GM18505 (cell line): Measurements from ENCODE around the gene COPZ2.
"Not testable (repeated sequence)": the region's sequence is repeated elsewhere in the genome, so short reads cannot be mapped to it uniquely, and the experiment has no call there.

ENCODE experiments used
- ATAC-seq: cut with Tn5 transposase; IDR thresholded peaks from one replicate; pipeline ENCODE4 v1.9.1; 2021; ENCODE audit not compliant: unreplicated experiment
- POLR2A ChIP-seq: IDR thresholded peaks from 4 replicates; pipeline ENCODE4 v1.6.1; 2011; ENCODE audit warnings: borderline replicate concordance; ENCODE audit not compliant: insufficient read depth, insufficient read length; ENCODE audit errors: extremely low read depth

COPZ2 gene, protein sequence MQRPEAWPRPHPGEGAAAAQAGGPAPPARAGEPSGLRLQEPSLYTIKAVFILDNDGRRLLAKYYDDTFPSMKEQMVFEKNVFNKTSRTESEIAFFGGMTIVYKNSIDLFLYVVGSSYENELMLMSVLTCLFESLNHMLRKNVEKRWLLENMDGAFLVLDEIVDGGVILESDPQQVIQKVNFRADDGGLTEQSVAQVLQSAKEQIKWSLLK

DNA sequence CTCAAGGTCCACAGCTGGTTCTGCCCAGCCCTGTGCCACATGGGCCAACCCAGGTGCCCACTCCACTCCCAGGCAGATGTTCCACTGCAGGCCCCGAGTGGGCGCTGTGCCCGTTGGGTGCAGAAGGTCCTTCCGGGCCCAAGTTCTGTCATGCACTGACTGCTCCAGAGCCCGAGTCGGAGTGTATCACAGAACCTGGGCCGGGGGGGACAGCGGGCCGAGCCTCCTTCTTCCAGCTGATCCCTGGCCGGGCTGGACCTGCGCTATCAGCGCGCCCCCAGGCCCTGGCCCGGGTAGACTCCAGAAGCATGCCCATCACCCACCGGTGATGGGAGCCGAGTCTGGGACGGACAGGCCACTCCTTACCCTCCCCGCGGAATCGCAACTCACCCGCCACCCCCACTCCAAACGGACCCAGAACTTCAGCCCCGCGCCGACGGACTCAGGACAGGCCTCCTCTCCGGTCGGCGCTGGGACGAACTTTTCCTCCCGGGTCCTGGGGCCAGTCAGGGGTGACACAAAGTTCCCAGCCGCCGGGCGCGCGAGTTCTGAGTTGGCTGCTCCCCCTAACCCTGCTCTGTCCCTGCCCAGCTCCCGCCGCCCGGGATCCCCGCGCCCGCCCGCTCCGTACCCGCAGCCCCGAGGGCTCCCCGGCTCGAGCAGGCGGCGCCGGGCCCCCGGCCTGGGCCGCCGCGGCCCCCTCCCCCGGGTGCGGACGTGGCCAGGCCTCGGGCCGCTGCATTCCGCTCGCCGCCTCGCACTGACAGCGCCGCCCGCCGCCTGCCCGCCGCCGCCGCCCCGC is at the start of gene COPZ2:
TSS of gene COPZ2 (minus strand) at position 762 of the 802 bp plus-strand sequence. CDS start at position 742, 20 bp downstream.
- no peak for TF ChIP-seq POLR2A
- ATAC-seq, result no peak

DNA sequence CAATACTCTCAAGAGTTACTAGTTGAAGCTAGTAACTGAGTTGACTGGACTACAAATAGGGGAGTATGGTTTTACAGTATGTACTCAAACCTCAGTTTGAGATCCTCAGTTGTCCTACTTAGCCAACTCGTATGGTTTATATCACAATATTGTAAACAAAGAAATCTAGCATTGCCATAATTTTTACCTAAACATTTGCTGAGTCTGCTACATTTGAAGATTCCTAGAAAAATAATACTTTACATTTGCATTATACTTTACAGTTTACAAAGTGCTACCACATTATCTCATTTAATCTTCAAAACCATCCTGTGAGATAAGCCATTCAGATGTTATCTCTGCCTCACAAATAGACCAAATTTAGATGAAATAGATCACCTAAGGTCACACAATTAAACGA is 47.3 kb upstream of the COPZ2 start:
- TF ChIP-seq POLR2A, result no peak
- ATAC-seq, result no peak

DNA sequence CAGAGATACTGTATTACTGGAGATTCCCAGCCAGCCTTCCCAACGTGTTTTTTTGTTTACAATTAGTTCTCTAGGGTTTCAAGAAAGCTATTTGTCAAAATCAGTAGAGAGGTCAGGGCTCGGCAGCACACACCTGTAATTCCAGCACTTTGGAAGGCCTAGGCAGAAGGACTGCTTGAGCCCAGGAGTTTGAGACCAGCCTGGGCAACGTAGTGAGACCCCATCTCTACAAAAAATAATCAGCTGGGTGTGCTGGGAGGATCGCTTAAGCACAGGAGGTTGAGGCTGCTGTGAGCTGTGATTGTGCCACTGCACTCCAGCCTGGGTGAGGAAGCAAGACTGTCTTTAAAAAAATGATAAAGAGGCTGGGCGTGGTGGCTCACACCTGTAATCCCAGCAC is 44.3 kb upstream of the COPZ2 start:
- TF ChIP-seq POLR2A, result no peak
- ATAC-seq, result no peak

DNA sequence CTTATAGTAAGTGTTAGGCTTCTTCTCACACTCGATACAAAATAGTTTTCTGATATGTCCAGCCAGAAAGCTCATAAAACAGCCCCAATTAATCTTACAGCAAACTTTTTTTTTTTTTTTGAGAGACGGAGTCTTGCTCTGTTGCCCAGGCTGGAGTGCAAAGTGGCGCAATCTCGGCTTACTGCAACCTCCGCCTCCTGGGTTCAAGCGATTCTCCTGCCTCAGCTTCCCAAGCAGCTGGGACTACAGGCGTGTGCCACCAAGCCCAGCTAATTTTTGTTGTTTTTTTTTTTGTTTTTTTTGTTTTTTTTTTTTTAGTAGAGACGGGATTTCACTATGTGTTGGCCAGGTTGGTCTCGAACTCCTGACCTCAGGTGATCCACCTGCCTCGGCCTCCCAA is 39.6 kb upstream of the COPZ2 start:
- ATAC-seq, result not testable (repeated sequence)

DNA sequence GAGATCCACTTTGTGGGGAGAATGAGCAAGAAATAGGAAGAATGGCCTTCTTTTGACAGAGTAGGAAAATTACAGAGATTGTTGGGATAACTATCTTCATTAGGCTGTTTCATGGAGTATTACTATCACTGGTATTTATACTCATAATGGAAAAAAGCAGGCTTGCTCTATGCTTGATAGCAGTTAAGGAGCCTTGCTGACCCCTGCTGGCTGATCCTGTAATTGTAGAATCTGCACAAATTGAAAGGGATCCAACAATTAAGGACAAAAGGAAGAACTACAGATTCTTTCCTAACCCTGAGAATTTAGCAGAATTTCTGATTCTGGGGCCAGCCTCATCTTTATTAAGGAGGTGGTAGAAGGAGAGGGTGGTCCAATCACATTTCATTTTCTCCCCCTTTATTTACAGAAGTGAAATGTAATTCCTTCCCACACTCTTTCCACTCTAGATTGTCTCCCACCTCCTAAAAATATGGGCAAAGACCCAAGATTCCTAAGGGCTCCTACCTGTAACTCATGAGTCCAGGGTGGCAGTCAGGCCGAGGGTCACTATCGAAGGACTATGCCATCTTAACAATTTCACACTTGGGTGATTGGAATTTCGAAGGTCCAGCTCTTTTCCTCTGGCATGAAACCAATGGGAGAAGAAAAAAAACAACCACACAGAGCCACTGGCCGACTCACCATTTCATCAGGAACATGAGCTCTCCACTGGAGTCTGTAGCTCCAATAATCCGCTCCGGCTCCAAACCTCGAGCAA is 36.9 kb upstream of the COPZ2 start:
- no peak for ATAC-seq

DNA sequence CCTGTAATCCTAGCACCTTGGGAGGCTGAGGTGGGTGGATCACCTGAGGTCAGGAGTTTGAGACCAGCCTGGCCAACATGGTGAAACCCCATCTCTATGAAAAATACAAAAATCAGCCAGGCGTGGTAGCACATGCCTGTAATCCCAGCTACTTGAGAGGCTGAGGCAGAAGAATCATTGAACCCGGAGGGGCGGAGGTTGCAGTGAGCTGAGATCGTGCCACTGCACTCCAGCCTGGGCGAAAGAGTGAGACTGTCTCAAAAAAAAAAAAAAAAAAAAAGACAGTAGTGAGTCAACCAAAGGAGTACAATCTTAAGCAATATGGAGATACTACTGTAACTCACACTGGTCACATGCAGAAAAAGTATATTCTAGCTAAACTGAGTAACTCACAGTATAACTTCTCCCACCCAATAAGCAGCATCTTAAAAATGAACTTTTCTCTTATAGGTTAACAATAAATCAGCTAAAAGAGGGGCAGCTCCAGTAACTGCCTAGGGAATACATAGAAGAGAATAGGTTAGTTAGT is 36.0 kb upstream of the COPZ2 start:
- ATAC-seq, result not testable (repeated sequence)

More for the DNA sequence above, 36.9 kb upstream of the COPZ2 start:
- no peak for TF ChIP-seq POLR2A

DNA sequence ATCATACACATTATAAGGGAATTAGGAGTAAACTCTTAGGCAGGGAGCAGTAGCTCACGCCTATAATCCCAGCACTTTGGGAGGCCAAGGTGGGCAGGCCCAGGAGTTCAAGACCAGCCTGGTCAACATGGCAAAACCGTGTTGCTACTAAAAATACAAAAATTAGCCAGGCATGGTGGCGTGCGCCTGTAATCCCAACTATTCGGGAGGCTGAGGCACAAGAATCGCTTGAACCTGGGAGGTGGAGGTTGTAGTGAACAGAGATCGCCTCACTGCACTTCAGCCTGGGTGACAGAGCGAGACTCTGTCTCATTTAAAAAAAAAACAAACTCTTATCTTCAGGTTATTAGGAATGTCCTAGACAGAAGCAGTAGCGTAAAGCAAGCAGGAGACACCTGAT is 35.2 kb upstream of the COPZ2 start:
- ATAC-seq, result not testable (repeated sequence)

DNA sequence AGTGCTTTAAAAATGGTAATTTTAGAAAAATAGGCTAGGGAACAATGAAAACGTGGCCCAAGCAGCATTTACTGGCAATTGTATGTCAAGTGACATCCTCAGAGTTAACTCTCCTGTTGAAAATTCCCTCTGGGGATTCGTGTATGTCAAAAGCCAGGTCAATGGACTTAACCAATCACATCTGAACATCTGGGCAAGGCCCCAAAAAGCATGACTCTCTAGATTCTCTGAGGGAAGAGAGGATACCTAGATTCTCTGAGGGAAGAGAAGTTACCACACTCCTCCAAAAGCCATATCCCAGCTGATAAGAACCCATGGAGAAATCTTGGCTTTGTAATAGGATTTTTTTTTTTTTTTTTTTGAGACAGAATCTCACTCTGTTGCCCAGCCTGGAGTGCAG is 34.1 kb upstream of the COPZ2 start:
- ATAC-seq, result no peak
- no peak for TF ChIP-seq POLR2A

DNA sequence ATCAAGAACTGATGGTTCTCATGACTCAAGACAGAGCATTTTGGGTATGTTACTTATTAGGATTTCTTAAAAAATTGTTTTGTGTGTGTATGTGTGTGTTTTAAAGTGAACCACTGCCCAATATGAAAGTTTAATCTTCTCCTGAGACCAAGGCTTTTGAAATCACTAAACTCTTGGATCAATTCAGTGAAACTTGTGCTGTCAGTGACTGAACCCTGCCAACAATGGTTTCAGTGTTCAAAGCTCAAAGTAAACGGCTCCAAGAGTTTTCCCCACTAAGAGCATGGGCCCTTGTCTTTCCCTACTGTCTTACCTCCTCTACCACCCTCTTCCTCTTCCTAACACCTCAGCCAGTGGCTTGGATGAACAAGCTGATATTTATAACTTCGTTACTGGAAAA is 32.6 kb upstream of the COPZ2 start:
- TF ChIP-seq POLR2A, result no peak
- no peak for ATAC-seq

DNA sequence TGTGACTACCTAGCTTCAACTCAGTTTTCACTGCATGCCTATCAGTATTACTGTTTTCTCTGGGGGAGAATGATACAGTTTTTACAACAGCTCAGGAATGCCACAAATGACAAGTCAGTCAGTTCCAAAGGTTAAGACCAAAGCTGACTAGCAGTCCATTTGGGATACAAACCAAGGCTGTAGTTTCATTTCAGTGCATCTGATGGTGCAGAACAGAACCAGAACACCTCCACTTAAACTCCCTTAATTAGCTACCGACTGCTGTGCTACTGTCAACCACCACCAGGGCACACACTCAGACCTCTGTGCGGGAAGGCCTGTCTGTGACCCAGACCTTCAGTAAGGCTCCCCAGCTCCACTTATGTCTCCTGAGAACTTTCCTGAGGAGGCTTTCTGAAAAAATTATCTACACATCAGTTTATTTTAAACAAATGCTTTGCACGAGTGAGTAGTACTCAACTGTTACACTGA is 30.9 kb upstream of the COPZ2 start:
- TF ChIP-seq POLR2A, result no peak
- ATAC-seq, result no peak

DNA sequence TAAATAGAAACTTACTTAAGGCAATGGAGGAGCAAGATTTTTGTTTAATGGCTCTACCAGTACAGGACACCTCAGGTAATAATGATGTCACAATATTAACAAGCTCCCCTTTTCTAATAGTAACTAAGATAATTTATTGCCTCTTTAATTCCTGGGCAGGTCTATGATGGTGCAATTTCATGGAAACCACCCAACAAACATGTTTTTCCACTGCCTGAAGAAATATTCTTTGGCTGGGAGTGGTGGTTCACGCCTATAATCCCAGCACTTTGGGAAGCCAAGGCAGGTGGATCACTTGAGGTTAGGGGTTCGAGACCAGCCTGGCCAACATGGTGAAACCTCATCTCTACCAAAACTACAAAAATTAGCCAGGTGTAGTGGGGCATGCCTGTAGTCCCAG is 30.2 kb upstream of the COPZ2 start:
- ATAC-seq, result not testable (repeated sequence)

DNA sequence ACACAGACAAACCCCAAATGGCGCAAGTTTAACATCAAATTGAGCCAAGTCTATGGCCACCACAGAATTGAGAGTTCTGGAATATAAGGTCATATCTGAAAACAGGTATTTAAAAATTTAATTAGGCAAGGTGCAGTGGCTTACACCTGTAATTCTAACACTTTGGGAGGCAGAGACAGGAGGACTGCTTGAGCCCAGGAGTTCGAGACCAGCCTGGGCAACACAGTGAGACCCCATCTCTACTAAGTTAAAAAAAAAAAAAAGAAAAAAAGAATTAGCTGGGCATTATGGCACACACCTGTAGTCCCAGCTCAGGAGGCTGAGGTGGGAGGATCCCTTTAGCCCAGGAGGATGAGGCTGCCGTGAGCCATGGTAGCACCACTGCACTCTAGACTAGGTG is 29.6 kb upstream of the COPZ2 start:
- TF ChIP-seq POLR2A, result no peak
- ATAC-seq, result no peak

DNA sequence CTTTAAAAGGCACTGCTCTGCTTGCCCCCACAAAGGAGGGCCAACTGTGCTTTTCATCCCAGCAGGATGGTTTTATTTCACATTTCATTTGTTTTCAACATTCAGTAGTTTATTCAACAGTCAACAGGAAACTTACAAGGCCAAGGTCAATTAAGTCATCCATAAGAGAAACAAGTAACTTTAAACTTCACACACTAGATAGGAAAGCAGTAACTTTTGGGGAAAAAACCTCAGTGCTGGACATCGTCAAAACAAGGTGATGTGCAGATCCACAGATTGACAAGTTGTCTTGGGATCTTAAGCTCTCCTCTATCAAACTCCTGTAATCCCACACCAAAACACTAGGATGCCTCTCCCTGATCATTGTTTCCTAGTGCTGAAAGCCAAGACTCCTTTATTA is 29.1 kb upstream of the COPZ2 start:
- no peak for ATAC-seq
- no peak for TF ChIP-seq POLR2A

DNA sequence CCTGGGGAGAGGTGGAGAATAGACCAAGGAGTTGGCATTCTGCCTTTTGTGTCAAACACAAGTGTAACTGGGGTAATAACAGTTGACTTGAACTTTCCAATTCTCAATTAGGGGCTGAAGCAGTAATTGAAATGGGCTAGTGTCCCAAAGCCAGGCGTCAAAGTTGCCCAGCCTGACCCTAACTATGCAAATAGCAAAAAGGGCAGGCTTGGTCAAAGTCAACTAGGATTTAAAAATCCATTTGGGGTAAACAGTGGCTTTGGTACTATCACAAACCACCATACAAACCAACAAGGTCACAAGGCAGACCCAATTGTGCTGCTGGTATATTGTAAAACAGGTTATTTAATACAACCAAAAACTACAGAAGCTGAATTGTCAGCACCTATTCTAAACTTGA is 28.6 kb upstream of the COPZ2 start:
- TF ChIP-seq POLR2A, result no peak
- no peak for ATAC-seq
